H1 (cell line): ENCODE data around the gene WNK3. TPM values are rescaled to one million over a fixed set of nuclear protein-coding genes. Genes with fewer than 3 reads are reported as not detected.

Experiments used
- CTCF ChIA-PET: fragments of 300-600 bp; sonication (Branson Sonifier 250); formaldehyde crosslinking; loops from one replicate; lab custom pipeline; 2021; ENCODE audit not compliant: partially characterized antibody; lab: Charles Lee
- POLR2A ChIA-PET: fragments of 300-600 bp; sonication (Branson Sonifier 250); formaldehyde crosslinking; loops from one replicate; lab custom pipeline; 2021; ENCODE audit warnings: inconsistent platforms; ENCODE audit not compliant: partially characterized antibody; lab: Charles Lee
- DNase-seq, 2 experiments: peaks; one replicate each; pipeline versions ENCODE4 v3.0.0 to v3.0.0-alpha.2; 2010 to 2022; ENCODE audit warnings: low spot score in 2 of 2, low read depth in 1 of 2, mixed read lengths in 1 of 2
- FAIRE-seq: peaks from 2 replicates; lab custom pipeline; 2011; peaks lifted over from hg19 to GRCh38; lab: Jason Lieb, UNC
- H2AFZ ChIP-seq: 2 replicates; pipeline ENCODE4 v1.8.1; 2012; ENCODE audit warnings: low read length, inconsistent platforms
- H2AK5ac ChIP-seq: 2 replicates; pipeline ENCODE4 v1.6.1; 2013; ENCODE audit warnings: low read depth, low read length
- H2BK120ac ChIP-seq: replicated peaks from 2 replicates; pipeline ENCODE3; 2013; ENCODE audit warnings: low read depth, low read length, inconsistent platforms
- H2BK12ac ChIP-seq: 2 replicates; pipeline ENCODE4 v1.6.1; 2013; ENCODE audit warnings: low read depth, low read length
- H2BK15ac ChIP-seq: 2 replicates; pipeline ENCODE4 v1.6.1; 2013; ENCODE audit warnings: low read length
- H2BK20ac ChIP-seq: 2 replicates; pipeline ENCODE4 v1.6.1; 2013; ENCODE audit warnings: low read length
- H2BK5ac ChIP-seq: 2 replicates; pipeline ENCODE4 v1.6.1; 2013; ENCODE audit warnings: low read depth, low read length
- H3K14ac ChIP-seq: 2 replicates; pipeline ENCODE4 v1.6.1; 2013; ENCODE audit warnings: inconsistent platforms; ENCODE audit not compliant: insufficient read length
- H3K18ac ChIP-seq: 2 replicates; pipeline ENCODE4 v1.6.1; 2013; ENCODE audit warnings: low read length; ENCODE audit errors: extremely low read depth
- H3K23ac ChIP-seq: 2 replicates; pipeline ENCODE4 v1.6.1; 2013; ENCODE audit warnings: inconsistent platforms; ENCODE audit not compliant: insufficient read length
- H3K23me2 ChIP-seq: 2 replicates; pipeline ENCODE4 v1.6.1; 2013; ENCODE audit warnings: low read depth, low read length
- H3K27ac ChIP-seq: 2 replicates; pipeline ENCODE4 v1.6.1; 2011; ENCODE audit warnings: low read depth, low read length, inconsistent platforms
- H3K27me3 ChIP-seq, 4 experiments: replicated peaks in 1 of 4; 1 replicate in 1 of 4; 2 replicates in 3 of 4; pipeline versions ENCODE4 v1.6.1 to v1.8.1; 2011 to 2013; ENCODE audit warnings: low read length in 3 of 4, mild to moderate bottlenecking in 3 of 4, inconsistent platforms in 2 of 4, mixed read lengths in 2 of 4, moderate library complexity in 1 of 4; ENCODE audit not compliant: control insufficient read depth in 3 of 4, insufficient read depth in 3 of 4; ENCODE audit errors: extremely low read depth in 1 of 4
- H3K36me3 ChIP-seq, 4 experiments: 2 replicates each; pipeline versions ENCODE4 v1.6.1 to v1.8.1; 2011 to 2013; ENCODE audit warnings: mild to moderate bottlenecking in 4 of 4, low read length in 3 of 4, moderate library complexity in 2 of 4, control low read depth in 1 of 4, inconsistent platforms in 1 of 4; ENCODE audit not compliant: insufficient read depth in 4 of 4, control insufficient read depth in 2 of 4
- H3K4ac ChIP-seq: replicated peaks from 2 replicates; pipeline ENCODE3; 2013; ENCODE audit warnings: low read length, low read depth, mixed read lengths, inconsistent platforms; ENCODE audit not compliant: insufficient read length
- H3K4me1 ChIP-seq, 4 experiments: replicated peaks in 1 of 4; 1 replicate in 1 of 4; 2 replicates in 3 of 4; pipeline versions ENCODE4 v1.6.1 to v1.8.1; 2011 to 2013; ENCODE audit warnings: low read length in 3 of 4, inconsistent platforms in 2 of 4, mixed read lengths in 1 of 4; ENCODE audit not compliant: insufficient read depth in 4 of 4, control insufficient read depth in 3 of 4
- H3K4me2 ChIP-seq, 2 experiments: 2 replicates each; pipeline versions ENCODE4 v1.6.1 to v1.8.1; 2011 to 2013; ENCODE audit warnings: low read depth in 2 of 2, low read length in 2 of 2, control low read depth in 1 of 2, inconsistent platforms in 1 of 2, mild to moderate bottlenecking in 1 of 2; ENCODE audit not compliant: insufficient read depth in 1 of 2
- H3K4me3 ChIP-seq, 4 experiments: fragments of 200-600, 300-600 bp in 1 of 4; sonication (generic), shearing (Covaris generic), sonication (Bioruptor Twin) in 1 of 4; 2 replicates each; pipeline versions ENCODE4 v1.5.1 to v1.8.1; 2011 to 2016; ENCODE audit warnings: low read length in 4 of 4, low read depth in 3 of 4, control low read depth in 2 of 4, inconsistent platforms in 2 of 4, mild to moderate bottlenecking in 2 of 4, mixed read lengths in 1 of 4, moderate library complexity in 1 of 4; ENCODE audit not compliant: insufficient read depth in 2 of 4; ENCODE audit errors: extremely low read depth in 1 of 4
- H3K56ac ChIP-seq: replicated peaks from 2 replicates; pipeline ENCODE3; 2013; ENCODE audit warnings: low read depth, mild to moderate bottlenecking, mixed read lengths, low read length, inconsistent platforms; ENCODE audit not compliant: insufficient read length
- H3K79me1 ChIP-seq: 2 replicates; pipeline ENCODE4 v1.6.1; 2013; ENCODE audit warnings: low read depth, low read length, control low read depth
- H3K79me2 ChIP-seq, 2 experiments: 2 replicates each; pipeline versions ENCODE4 v1.6.1 to v1.8.1; 2012 to 2013; ENCODE audit warnings: low read length in 2 of 2, mild to moderate bottlenecking in 2 of 2, inconsistent platforms in 1 of 2; ENCODE audit not compliant: insufficient read depth in 2 of 2, control insufficient read depth in 1 of 2
- H3K9ac ChIP-seq, 4 experiments: replicated peaks in 1 of 4; 1 replicate in 1 of 4; 2 replicates in 3 of 4; pipeline versions ENCODE4 v1.6.1 to v1.8.1; 2011 to 2013; ENCODE audit warnings: low read depth in 3 of 4, low read length in 3 of 4, control low read depth in 2 of 4, mild to moderate bottlenecking in 2 of 4, moderate library complexity in 2 of 4, inconsistent platforms in 1 of 4; ENCODE audit errors: extremely low read depth in 1 of 4
- H3K9me3 ChIP-seq, 2 experiments: 2 replicates each; pipeline versions ENCODE4 v1.6.1 to v1.8.1; 2012 to 2013; ENCODE audit warnings: mild to moderate bottlenecking in 2 of 2, moderate library complexity in 2 of 2, control low read depth in 1 of 2, inconsistent platforms in 1 of 2, low read depth in 1 of 2, low read length in 1 of 2, mixed read lengths in 1 of 2; ENCODE audit not compliant: insufficient read depth in 2 of 2
- H4K20me1 ChIP-seq, 2 experiments: replicated peaks in 1 of 2; 2 replicates each; pipeline versions ENCODE3 to v1.8.1; 2011 to 2013; ENCODE audit warnings: inconsistent platforms in 2 of 2, low read length in 2 of 2, mild to moderate bottlenecking in 1 of 2; ENCODE audit not compliant: insufficient read depth in 2 of 2, control insufficient read depth in 1 of 2
- H4K5ac ChIP-seq: 2 replicates; pipeline ENCODE4 v1.6.1; 2013; ENCODE audit warnings: low read length, low read depth, mixed read lengths, inconsistent platforms; ENCODE audit not compliant: insufficient read length
- H4K8ac ChIP-seq: 2 replicates; pipeline ENCODE4 v1.8.0; 2013; ENCODE audit warnings: mild to moderate bottlenecking, moderate library complexity, low read length, inconsistent platforms; ENCODE audit not compliant: insufficient read depth; ENCODE audit errors: extremely low read depth
- H4K91ac ChIP-seq: replicated peaks from 2 replicates; pipeline ENCODE3; 2013; ENCODE audit warnings: low read length, mixed read lengths, inconsistent platforms; ENCODE audit not compliant: insufficient read length
- ATF3 ChIP-seq: IDR thresholded peaks from 2 replicates; pipeline ENCODE4 v1.6.1; 2011; ENCODE audit warnings: low read depth, mild to moderate bottlenecking, low read length; ENCODE audit not compliant: insufficient read depth
- BACH1 ChIP-seq: IDR thresholded peaks from 2 replicates; pipeline ENCODE4 v1.6.1; 2012; ENCODE audit warnings: low read length, improper control_type of control experiment
- GTF2F1 ChIP-seq: IDR thresholded peaks from 2 replicates; pipeline ENCODE4 v1.6.1; 2012; ENCODE audit warnings: low read depth, low read length, improper control_type of control experiment, borderline replicate concordance
- NANOG ChIP-seq: IDR thresholded peaks from 2 replicates; pipeline ENCODE4 v1.6.1; 2011; ENCODE audit warnings: low read length, low read depth, mild to moderate bottlenecking, inconsistent platforms; ENCODE audit not compliant: insufficient read depth, poor library complexity, severe bottlenecking
- TAF1 ChIP-seq: IDR thresholded peaks from 2 replicates; pipeline ENCODE4 v1.6.1; 2011; ENCODE audit warnings: mild to moderate bottlenecking, low read depth, low read length
- WGBS, 2 experiments: shearing (Covaris generic) in 1 of 2; methylation state at CpG; one replicate each; pipeline versions ENCODE4 v1.1.6 to v1.1.7; 2013 to 2015; ENCODE audit warnings: low lambda C conversion rate in 2 of 2, mixed read lengths in 2 of 2, inconsistent platforms in 1 of 2, low coverage in 1 of 2, missing lambda C conversion rate in 1 of 2; ENCODE audit not compliant: insufficient replicate concordance in 2 of 2, insufficient coverage in 1 of 2, insufficient read length in 1 of 2; ENCODE audit errors: extremely low coverage in 1 of 2, missing lambda C conversion rate in 1 of 2; 5-methylcytosine and 5-hydroxymethylcytosine counted together
- polyA plus RNA-seq, 7 experiments: library from polyadenylated mRNA; depleted of rRNA in 3 of 7; stranded (reverse) in 5 of 7; unstranded in 2 of 7; fragments of >200 nt in 5 of 7; fragments of 200-250 nt in 2 of 7; gene quantifications; 1 replicate in 5 of 7; 2 replicates in 1 of 7; 4 replicates in 1 of 7; pipeline versions ENCODE4 v1.2.1 to v1.2.3, GENCODE V29; 2011 to 2013; ENCODE audit warnings: missing spikeins in 2 of 7, mixed read lengths in 2 of 7
- total RNA-seq: library from RNA; stranded (reverse); fragmentation: NEBNext Ultra II Directional; extraction: Animal tissue kit (Norgen Biotek cat#: 25700); gene quantifications from 2 replicates; pipeline ENCODE4 v1.2.1, GENCODE V29; 2021

WNK3 gene
- total and polyA plus RNA-seq, 2 of the 8 experiments (the other 6 are each of a cell fraction or from before 2014, with no cell fraction given) = 5.5 to 37.5 TPM

GRCh38 chrX:54172455-54172854 lies 185.4 kb downstream of the WNK3 start:
- peaks cover 0 to 12% of the 10 kb centered on the region in 2 experiments; a peak in 2 of 4 replicates for H3K79me2 ChIP-seq
- no peak overlapping the region for H3K4me3 ChIP-seq
- DNase-seq (no peak), FAIRE-seq (no peak)
- no peaks in the 10 kb centered on the region for H3K79me1 ChIP-seq
- no peak overlapping the region for H4K8ac ChIP-seq
- no peaks in the 10 kb centered on the region for H3K23me2 ChIP-seq
- H4K20me1 ChIP-seq = peaks cover 0 to 2% of the 10 kb centered on the region in 2 experiments
- H3K18ac ChIP-seq = no peak overlapping the region
- H3K4me1 ChIP-seq = no peaks in the 10 kb centered on the region
- no peak overlapping the region for H3K9ac ChIP-seq
- H2BK20ac ChIP-seq = no peak overlapping the region
- H4K5ac ChIP-seq = no peak overlapping the region
- no peak overlapping the region for H2BK5ac ChIP-seq
- ChIA-PET POLR2A (interaction anchor here (1.4 to 3.1 kb wide), 2 partner anchors 8 to 11 kb away, joined by 3 to 11 read pairs; partner anchors contain the start of gene FAM120C), CTCF (no interaction called here)
- H3K4me2 ChIP-seq = no peak overlapping the region
- H3K36me3 ChIP-seq = peaks cover 0 to 4% (median 0%) of the 10 kb centered on the region in 4 experiments; a peak in 2 of 8 replicates
- H4K91ac ChIP-seq = no peak overlapping the region
- no peak overlapping the region for H3K14ac ChIP-seq
- H2BK120ac ChIP-seq = no peak overlapping the region
- no peak overlapping the region for H2BK15ac ChIP-seq
- H3K56ac ChIP-seq = no peak overlapping the region
- H3K27ac ChIP-seq = no peak overlapping the region
- no peak overlapping the region for H3K23ac ChIP-seq
- H3K4ac ChIP-seq = no peak overlapping the region
- H2AFZ ChIP-seq = no peak overlapping the region
- no peak overlapping the region for H2AK5ac ChIP-seq
- no peaks in the 10 kb centered on the region for H3K9me3 ChIP-seq
- WGBS, 2 experiments = 95% methylated on average over 3 of the region's 3 CpGs; no CpG with 5 or more reads in 1 of the 2 experiments
- no peaks in the 10 kb centered on the region for H3K27me3 ChIP-seq
- no peak overlapping the region for H2BK12ac ChIP-seq
- TF ChIP-seq NANOG = no peak
- no peak for TF ChIP-seq ATF3
- no peak for TF ChIP-seq BACH1
- no peak for TF ChIP-seq TAF1
- TF ChIP-seq GTF2F1 = no peak
